Stimulated activated naive B cell treated with anti-CD40 and anti-IgM and Interleukin-4, amounts not matched to agents 10 μg/mL and 1 μg/mL and 100 μg/mL, for 72 hours (primary cell): ENCODE measurements around the gene SPDYE2.
"Not testable (repeated sequence)": the region's sequence is repeated elsewhere in the genome, so short reads cannot be mapped to it uniquely, and the experiment has no call there.

Source experiments
- ATAC-seq, 2 donors: fragments of 150-1000 bp; cut with Tn5 transposase; replicated peaks; 2 replicates each; pipeline ENCODE4 v1.10.0; 2021; ENCODE audit warnings: moderate library complexity in 1 of 2
- DNase-seq: peaks from one replicate; pipeline ENCODE4 v3.0.0; 2021
- H3K27ac Mint-ChIP-seq: one replicate; pipeline ENCODE4 v1.8.0; 2022; ENCODE audit warnings: mild to moderate bottlenecking, mixed read lengths
- H3K27me3 Mint-ChIP-seq, 2 donors: one replicate each; pipeline ENCODE4 v1.8.0; 2022; ENCODE audit warnings: mixed read lengths in 2 of 2
- H3K36me3 Mint-ChIP-seq, 2 donors: one replicate each; pipeline ENCODE4 v1.8.0; 2022; ENCODE audit warnings: mixed read lengths in 2 of 2, mild to moderate bottlenecking in 1 of 2
- H3K4me1 Mint-ChIP-seq, 2 donors: one replicate each; pipeline ENCODE4 v1.8.0; 2022; ENCODE audit warnings: mixed read lengths in 2 of 2, mild to moderate bottlenecking in 1 of 2
- H3K4me3 Mint-ChIP-seq, 2 donors: one replicate each; pipeline ENCODE4 v1.8.0; 2022; ENCODE audit warnings: mild to moderate bottlenecking in 2 of 2, mixed read lengths in 2 of 2, moderate library complexity in 1 of 2
- H3K9me3 Mint-ChIP-seq, 2 donors: one replicate each; pipeline ENCODE4 v1.8.0; 2022; ENCODE audit warnings: mixed read lengths in 2 of 2, mild to moderate bottlenecking in 1 of 2

Gene SPDYE2

GRCh38 chr7:102524803-102525202 lies 26.2 kb upstream of the SPDYE2 start:
- not testable (repeated sequence) for H3K9me3 Mint-ChIP-seq, H3K4me1 Mint-ChIP-seq, H3K27ac Mint-ChIP-seq, DNase-seq, H3K4me3 Mint-ChIP-seq, H3K36me3 Mint-ChIP-seq, H3K27me3 Mint-ChIP-seq
- peak; percentile 7 to 14 for ATAC-seq

- H3K9me3 Mint-ChIP-seq, H3K4me1 Mint-ChIP-seq, DNase-seq, ATAC-seq, H3K27ac Mint-ChIP-seq, H3K4me3 Mint-ChIP-seq, H3K36me3 Mint-ChIP-seq, H3K27me3 Mint-ChIP-seq: not testable (repeated sequence)
Observed at GRCh38 chr7:102527182-102527581, 23.8 kb upstream of the SPDYE2 start.

DNA sequence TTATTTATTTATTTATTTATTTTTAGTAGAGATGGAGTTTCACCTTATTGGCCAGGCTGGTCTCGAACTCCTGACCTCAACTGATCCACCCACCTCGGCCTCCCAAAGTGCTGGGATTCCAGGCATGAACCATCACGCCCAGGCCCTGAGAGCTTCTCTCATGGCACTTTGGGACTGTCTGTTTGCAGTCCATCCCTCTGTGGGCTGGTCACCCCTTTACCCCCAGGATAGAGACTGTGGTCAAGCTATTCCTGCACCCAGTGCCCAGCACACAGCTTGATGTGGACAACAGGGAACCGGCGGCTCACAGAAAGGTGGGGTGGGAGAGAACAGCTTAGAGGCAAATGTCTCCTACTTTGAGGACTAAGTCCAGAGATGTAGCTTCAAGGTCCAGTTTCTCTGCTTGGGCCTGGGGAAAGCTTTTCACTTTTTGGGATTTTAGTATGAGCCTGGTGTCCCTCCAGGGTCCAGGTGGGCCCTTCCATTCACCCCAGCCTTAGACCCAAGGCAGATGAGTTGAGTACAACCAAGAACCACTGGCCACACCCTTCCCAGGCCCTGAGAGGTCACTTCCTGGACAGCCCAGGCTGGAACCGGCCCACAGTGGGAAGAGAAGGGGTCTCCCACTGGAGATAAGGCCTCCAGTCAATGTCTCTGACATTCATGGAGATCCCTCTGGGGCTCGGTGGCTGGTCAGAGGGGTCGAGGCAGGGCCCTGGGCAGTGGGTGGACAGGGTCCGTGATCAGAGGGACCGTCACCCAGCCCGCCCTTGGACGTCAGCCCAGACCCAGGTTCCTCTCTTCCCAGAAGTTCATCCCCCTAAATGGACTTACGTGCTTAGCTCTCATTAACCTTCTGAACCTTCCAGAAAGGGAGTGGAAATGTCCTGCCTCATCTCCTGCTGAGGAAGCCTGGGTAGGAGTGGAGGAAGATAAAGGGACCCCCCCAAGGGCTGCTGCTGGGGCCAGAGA lies 22.9 kb upstream of the SPDYE2 start:
- not testable (repeated sequence) for H3K4me3 Mint-ChIP-seq, H3K36me3 Mint-ChIP-seq, H3K27ac Mint-ChIP-seq, ATAC-seq, H3K9me3 Mint-ChIP-seq, H3K27me3 Mint-ChIP-seq, H3K4me1 Mint-ChIP-seq, DNase-seq

DNA sequence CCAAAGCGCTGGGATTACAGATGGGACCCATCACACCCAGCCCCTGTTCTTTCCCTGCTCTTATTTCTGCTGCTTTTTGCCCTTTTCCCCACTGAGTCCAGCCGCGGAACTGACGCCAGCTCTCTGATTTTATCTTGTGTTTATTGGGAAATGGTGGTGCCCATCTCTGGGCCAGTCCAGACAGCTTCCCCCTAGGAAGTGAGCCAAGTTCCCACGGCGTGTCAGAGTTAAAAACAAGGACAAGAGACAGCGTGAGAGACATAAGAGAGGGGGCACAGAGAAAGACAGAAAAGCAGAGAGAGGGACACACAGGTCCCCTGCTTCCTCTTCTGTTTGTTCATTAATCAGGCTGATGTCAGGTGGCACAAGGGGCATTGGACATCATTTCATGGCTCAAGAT lies 19.4 kb upstream of the SPDYE2 start:
- H3K9me3 Mint-ChIP-seq, DNase-seq, H3K4me1 Mint-ChIP-seq, ATAC-seq, H3K36me3 Mint-ChIP-seq, H3K27ac Mint-ChIP-seq, H3K4me3 Mint-ChIP-seq, H3K27me3 Mint-ChIP-seq: not testable (repeated sequence)

- H3K4me3 Mint-ChIP-seq, ATAC-seq, H3K27me3 Mint-ChIP-seq, DNase-seq, H3K9me3 Mint-ChIP-seq, H3K27ac Mint-ChIP-seq, H3K36me3 Mint-ChIP-seq, H3K4me1 Mint-ChIP-seq: not testable (repeated sequence)
Observed at GRCh38 chr7:102532127-102532526, 18.9 kb upstream of the SPDYE2 start.

DNA sequence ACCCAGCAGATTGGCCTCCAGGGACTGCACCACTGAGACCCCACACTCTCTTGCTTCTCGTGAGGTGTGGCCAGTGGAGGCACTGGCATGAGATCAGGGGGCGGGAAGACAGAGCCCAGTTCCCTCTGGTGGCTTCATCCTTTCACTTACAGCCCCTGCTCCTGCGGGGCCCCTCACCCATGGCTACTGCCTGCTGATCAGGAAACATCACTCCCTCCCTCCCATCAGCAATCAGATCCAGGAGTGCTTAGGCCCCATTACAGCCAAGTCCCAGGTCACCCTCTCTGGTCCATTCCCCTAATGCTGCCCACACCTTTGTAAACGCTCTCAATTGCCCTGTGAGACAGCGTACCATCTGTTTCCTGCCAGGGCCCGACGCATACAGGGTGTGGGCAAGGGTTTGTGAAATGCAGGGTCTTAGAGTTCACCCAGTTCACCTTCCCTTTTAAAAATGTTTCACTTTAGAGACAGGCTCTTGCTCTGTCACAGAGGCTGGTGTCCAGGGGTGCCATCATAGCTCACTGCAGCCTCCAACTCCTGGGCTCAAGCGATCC lies 15.9 kb upstream of the SPDYE2 start:
- DNase-seq, H3K27me3 Mint-ChIP-seq, H3K4me1 Mint-ChIP-seq, H3K9me3 Mint-ChIP-seq, H3K4me3 Mint-ChIP-seq, ATAC-seq, H3K27ac Mint-ChIP-seq, H3K36me3 Mint-ChIP-seq: not testable (repeated sequence)

GRCh38 chr7:102540604-102541003 lies 10.4 kb upstream of the SPDYE2 start:
- ATAC-seq, H3K27ac Mint-ChIP-seq, H3K4me1 Mint-ChIP-seq, H3K36me3 Mint-ChIP-seq, H3K27me3 Mint-ChIP-seq, H3K4me3 Mint-ChIP-seq, H3K9me3 Mint-ChIP-seq, DNase-seq: not testable (repeated sequence)

- H3K36me3 Mint-ChIP-seq, H3K27ac Mint-ChIP-seq, DNase-seq, ATAC-seq, H3K4me1 Mint-ChIP-seq, H3K9me3 Mint-ChIP-seq, H3K27me3 Mint-ChIP-seq, H3K4me3 Mint-ChIP-seq: not testable (repeated sequence)
Observed at GRCh38 chr7:102542083-102542482, 8.9 kb upstream of the SPDYE2 start.

DNA sequence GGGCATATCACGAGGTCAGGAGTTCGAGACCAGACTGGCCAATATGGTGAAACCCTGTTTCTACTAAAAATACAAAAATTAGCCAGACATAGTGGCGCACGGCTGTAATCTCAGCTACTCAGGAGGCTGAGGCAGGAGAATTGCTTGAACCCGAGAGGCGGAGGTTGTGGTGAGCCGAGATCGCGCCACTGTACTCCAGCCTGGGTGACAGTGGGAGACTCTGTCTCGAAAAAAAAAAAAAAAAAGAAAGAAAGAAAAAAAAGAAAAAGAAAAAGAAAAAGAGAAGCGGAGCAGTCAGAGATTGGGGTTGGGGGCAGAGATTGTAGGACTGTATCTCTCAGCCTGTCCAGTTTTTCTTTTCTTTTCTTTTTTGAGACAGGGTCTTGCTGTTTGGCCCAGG lies 8.3 kb upstream of the SPDYE2 start:
- not testable (repeated sequence) for H3K27ac Mint-ChIP-seq, ATAC-seq, H3K27me3 Mint-ChIP-seq, DNase-seq, H3K4me3 Mint-ChIP-seq, H3K9me3 Mint-ChIP-seq, H3K36me3 Mint-ChIP-seq, H3K4me1 Mint-ChIP-seq

DNA sequence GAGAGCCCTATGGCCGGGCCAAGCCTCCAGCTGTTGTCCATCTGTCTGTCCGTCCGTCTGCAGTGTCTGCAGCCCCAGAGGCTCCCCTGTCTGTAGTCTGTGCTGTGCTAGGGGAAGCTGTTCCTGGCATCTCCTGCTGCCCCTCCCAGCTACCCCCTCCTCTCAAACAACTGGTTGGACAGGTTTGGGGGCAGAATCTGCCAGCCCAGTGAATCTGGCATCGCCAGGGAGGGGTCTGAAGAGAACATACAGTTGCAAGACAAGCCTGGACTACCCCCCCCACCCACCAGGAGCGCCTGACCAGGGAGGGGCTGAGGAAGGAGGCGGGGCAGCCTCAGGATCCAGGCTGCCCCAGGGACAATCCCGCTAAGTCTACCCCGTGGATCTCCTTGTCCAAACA lies 7.4 kb upstream of the SPDYE2 start, which contains the start of gene UPK3BL2:
TSS of gene UPK3BL2 (minus strand) at position 101 of the 400 bp plus-strand sequence. CDS start at position 41, 60 bp downstream.
- H3K4me3 Mint-ChIP-seq, DNase-seq, H3K27ac Mint-ChIP-seq, H3K36me3 Mint-ChIP-seq, H3K4me1 Mint-ChIP-seq, H3K27me3 Mint-ChIP-seq, ATAC-seq, H3K9me3 Mint-ChIP-seq: not testable (repeated sequence)

DNA sequence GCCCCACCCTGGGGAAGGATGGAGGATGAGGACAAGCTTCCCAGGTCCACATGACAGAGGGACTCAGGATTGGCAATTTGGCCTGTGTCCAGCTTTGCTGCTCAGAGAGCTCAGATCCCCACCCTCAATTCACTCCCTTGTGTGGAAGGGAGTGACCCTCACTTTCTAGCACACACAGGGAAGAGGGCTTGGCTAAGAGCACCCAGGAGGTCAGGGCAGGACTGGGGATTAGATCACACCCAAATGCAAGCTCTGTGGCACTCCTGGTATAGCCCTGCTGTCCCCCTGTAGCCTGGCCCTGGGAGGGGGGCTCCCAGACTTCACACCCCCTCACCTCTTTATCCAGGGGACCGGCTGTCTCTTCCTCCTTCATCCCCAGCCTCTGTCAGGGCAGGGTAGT lies 6.7 kb upstream of the SPDYE2 start:
- H3K27ac Mint-ChIP-seq, H3K36me3 Mint-ChIP-seq, H3K4me3 Mint-ChIP-seq, H3K4me1 Mint-ChIP-seq, H3K27me3 Mint-ChIP-seq, DNase-seq, H3K9me3 Mint-ChIP-seq, ATAC-seq: not testable (repeated sequence)

- ATAC-seq, H3K36me3 Mint-ChIP-seq, H3K27ac Mint-ChIP-seq, H3K9me3 Mint-ChIP-seq, H3K4me3 Mint-ChIP-seq, H3K4me1 Mint-ChIP-seq, H3K27me3 Mint-ChIP-seq, DNase-seq: not testable (repeated sequence)
Observed at GRCh38 chr7:102545288-102545687, 5.7 kb upstream of the SPDYE2 start.

- H3K4me1 Mint-ChIP-seq, H3K4me3 Mint-ChIP-seq, H3K27ac Mint-ChIP-seq, H3K27me3 Mint-ChIP-seq, H3K9me3 Mint-ChIP-seq, H3K36me3 Mint-ChIP-seq, DNase-seq: not testable (repeated sequence)
- peak; percentile 95 to 96 for ATAC-seq
Observed at GRCh38 chr7:102546353-102546752, 4.7 kb upstream of the SPDYE2 start.

GRCh38 chr7:102568620-102569019 lies 17.6 kb downstream of the SPDYE2 start:
- not testable (repeated sequence) for H3K4me1 Mint-ChIP-seq, DNase-seq, H3K36me3 Mint-ChIP-seq, ATAC-seq, H3K27me3 Mint-ChIP-seq, H3K4me3 Mint-ChIP-seq, H3K27ac Mint-ChIP-seq, H3K9me3 Mint-ChIP-seq
